Bronchial epithelial cell (primary cell): ENCODE results near the gene ZNF407. TPM values are rescaled to one million over a fixed set of nuclear protein-coding genes. Genes with fewer than 3 reads are reported as not detected.

Experiments used
- DNase-seq: peaks from one replicate; pipeline ENCODE4 v3.0.0-alpha.2; 2010; ENCODE audit warnings: low read depth
- FAIRE-seq: peaks from 2 replicates; lab custom pipeline; 2011; peaks lifted over from hg19 to GRCh38; lab: Jason Lieb, UNC
- H3K27me3 ChIP-seq: 2 replicates; pipeline ENCODE4 v1.5.1; 2011; ENCODE audit warnings: low read length; ENCODE audit not compliant: control insufficient read depth, insufficient read depth
- H3K36me3 ChIP-seq: 2 replicates; pipeline ENCODE4 v1.5.1; 2011; ENCODE audit warnings: low read length; ENCODE audit not compliant: control insufficient read depth, insufficient read depth
- H3K4me3 ChIP-seq: 2 replicates; pipeline ENCODE4 v1.5.1; 2011; ENCODE audit warnings: mild to moderate bottlenecking, low read depth, low read length, control low read depth
- CTCF ChIP-seq: IDR thresholded peaks from 2 replicates; pipeline ENCODE4 v1.5.1; 2011; ENCODE audit warnings: mild to moderate bottlenecking, moderate library complexity, low read length, control low read depth, inconsistent platforms; ENCODE audit not compliant: insufficient read depth, severe bottlenecking
- total RNA-seq: library from RNA; depleted of rRNA; stranded (reverse); fragments of >200 nt; gene quantifications from 2 replicates; pipeline ENCODE4 v1.2.1, GENCODE V29; 2014

The ZNF407 gene
- total RNA-seq, 1 donor from 2014 or later = 10.0 TPM

DNA sequence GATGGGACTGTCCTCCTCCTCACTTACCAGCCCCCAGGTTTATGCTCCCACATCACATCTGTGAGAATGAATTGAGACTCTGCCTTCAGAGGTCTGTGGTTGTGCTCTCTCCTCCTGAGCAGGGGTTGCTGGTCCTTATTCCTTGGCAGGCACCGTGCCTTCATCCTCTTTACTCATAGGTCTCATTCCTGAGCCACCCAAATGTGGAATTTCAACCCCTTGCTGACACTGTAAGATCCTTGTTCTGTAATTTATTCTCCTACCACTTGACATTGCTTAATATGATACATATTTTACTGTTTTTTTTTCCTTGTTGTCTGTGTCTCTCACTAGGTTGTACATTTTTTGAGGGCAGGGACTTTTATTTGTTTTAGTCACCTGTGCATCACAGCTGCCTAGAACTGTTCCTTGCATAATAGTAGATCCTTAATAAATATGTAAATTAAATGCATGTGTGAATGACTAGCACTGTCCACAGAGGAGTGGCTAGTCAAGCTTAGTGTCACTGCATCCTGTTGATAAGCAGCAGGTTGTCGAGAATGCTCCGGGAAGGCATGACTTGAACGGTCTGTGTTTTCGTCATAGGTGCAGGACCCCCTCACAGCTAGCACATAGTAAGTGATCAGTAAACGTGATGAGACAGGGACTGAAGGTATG lies 180.6 kb downstream of the ZNF407 start:
- DNase-seq = peak; percentile 61
- no peaks in the 10 kb centered on the region for H3K27me3 ChIP-seq
- no peak for FAIRE-seq

DNA sequence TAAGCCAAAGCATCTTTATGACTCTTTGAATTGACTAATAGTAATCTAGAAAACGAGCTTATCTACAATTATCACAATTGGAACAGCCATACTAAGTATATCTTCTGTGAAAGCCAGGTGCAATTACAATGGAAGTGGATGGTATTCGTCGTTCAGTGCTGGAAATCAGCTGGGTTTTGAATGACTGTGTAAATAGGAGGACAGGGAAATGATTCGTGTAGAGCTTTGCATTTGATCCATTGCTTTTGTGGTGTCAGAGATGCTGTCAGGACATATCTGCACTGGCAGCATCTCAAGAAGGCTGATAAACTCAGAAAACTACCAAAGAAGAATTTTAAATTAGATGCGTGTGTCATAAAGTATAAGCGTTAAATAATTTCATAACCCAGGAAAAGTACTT lies 187.1 kb downstream of the ZNF407 start:
- no peak for TF ChIP-seq CTCF
- no peaks in the 10 kb centered on the region for H3K36me3 ChIP-seq
- no peak for DNase-seq
- FAIRE-seq = no peak
- no peaks in the 10 kb centered on the region for H3K27me3 ChIP-seq
- no peak overlapping the region for H3K4me3 ChIP-seq

More for the DNA sequence above, 180.6 kb downstream of the ZNF407 start:
- Histone ChIP-seq H3K36me3 (no peaks in the 10 kb centered on the region), H3K4me3 (no peak overlapping the region)
- no peak for TF ChIP-seq CTCF

- no peaks in the 10 kb centered on the region for H3K27me3 ChIP-seq
- H3K36me3 ChIP-seq = no peaks in the 10 kb centered on the region
- no peak for FAIRE-seq
- no peak for DNase-seq
- TF ChIP-seq CTCF = no peak
- no peak overlapping the region for H3K4me3 ChIP-seq
Observed at GRCh38 chr18:74785632-74786031, 188.0 kb downstream of the ZNF407 start.

DNA sequence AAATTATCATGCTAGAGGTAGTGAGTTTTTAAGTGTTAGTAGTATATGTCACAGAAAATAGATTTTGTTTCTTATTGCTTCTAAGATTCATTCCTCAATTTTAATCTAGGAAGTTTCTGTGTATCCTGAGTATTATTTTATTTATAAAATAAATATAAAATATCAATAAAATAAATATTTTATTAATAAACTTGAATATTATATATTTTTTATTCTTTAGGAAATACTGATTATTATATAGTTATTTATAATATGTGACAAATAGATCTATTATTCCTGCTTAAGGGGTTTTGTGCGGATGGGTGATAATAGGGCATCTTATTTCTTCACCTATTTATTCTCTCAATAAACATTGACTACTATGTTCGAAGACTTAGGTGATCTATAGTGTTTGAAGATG lies 191.0 kb downstream of the ZNF407 start:
- no peak for TF ChIP-seq CTCF
- no peak for FAIRE-seq
- no peak overlapping the region for H3K4me3 ChIP-seq
- no peaks in the 10 kb centered on the region for H3K36me3 ChIP-seq
- H3K27me3 ChIP-seq = no peaks in the 10 kb centered on the region
- no peak for DNase-seq

GRCh38 chr18:74789078-74789477 lies 191.4 kb downstream of the ZNF407 start:
- H3K36me3 ChIP-seq = no peaks in the 10 kb centered on the region
- DNase-seq (no peak), FAIRE-seq (no peak)
- no peak for TF ChIP-seq CTCF
- H3K27me3 ChIP-seq = no peaks in the 10 kb centered on the region
- no peak overlapping the region for H3K4me3 ChIP-seq

- FAIRE-seq = no peak
- no peak overlapping the region for H3K4me3 ChIP-seq
- no peaks in the 10 kb centered on the region for H3K27me3 ChIP-seq
- no peaks in the 10 kb centered on the region for H3K36me3 ChIP-seq
- no peak for DNase-seq
- no peak for TF ChIP-seq CTCF
Observed at GRCh38 chr18:74790451-74790850, 192.8 kb downstream of the ZNF407 start.
